Stomach (tissue), 19 donors: ENCODE data around the gene LCTL. TPM values are rescaled to one million over a fixed set of nuclear protein-coding genes. Genes with fewer than 3 reads are reported as not detected.

Source experiments
- DNase-seq, 2 donors: peaks; one replicate each; pipeline versions ENCODE4 v3.0.0 to v3.0.0-alpha.2; 2013 to 2019
- H3K27ac ChIP-seq, 5 donors: fragments of 200-600 bp in 4 of 5; sonication (generic) in 4 of 5; one replicate each; pipeline ENCODE4 v1.5.1; 2013 to 2019; ENCODE audit warnings: mild to moderate bottlenecking in 1 of 5, moderate library complexity in 1 of 5
- H3K27me3 ChIP-seq, 3 donors: fragments of 200-600 bp; sonication (generic); one replicate each; pipeline ENCODE4 v1.5.1; 2017 to 2019; ENCODE audit warnings: mixed run types in 1 of 3
- H3K36me3 ChIP-seq, 4 donors: fragments of 200-600 bp; sonication (generic); 1 replicate in 3 of 4; 2 replicates in 1 of 4; pipeline ENCODE4 v1.5.1; 2016 to 2019
- H3K4me1 ChIP-seq, 4 donors: fragments of 200-600 bp; sonication (generic); one replicate each; pipeline ENCODE4 v1.5.1; 2016 to 2019
- H3K4me3 ChIP-seq, 4 donors: fragments of 200-600 bp; sonication (generic) in 3 of 4; one replicate each; pipeline ENCODE4 v1.5.1; 2016 to 2019; ENCODE audit warnings: mild to moderate bottlenecking in 1 of 4
- H3K9me3 ChIP-seq, 4 donors: fragments of 200-600 bp; sonication (generic); one replicate each; pipeline ENCODE4 v1.5.1; 2016 to 2019
- EP300 ChIP-seq: sonication (generic); formaldehyde crosslinking; IDR thresholded peaks from one replicate; pipeline ENCODE4 v1.6.1; 2017; ENCODE audit warnings: antibody characterized with exemption
- POLR2A ChIP-seq, 4 donors: fragments of 450-650 bp; IDR thresholded peaks; one replicate each; pipeline ENCODE4 v1.6.1; 2016; ENCODE audit warnings: antibody characterized with exemption in 4 of 4, control low read depth in 2 of 4, mild to moderate bottlenecking in 1 of 4, moderate library complexity in 1 of 4
- POLR2AphosphoS5 ChIP-seq, 3 donors: sonication (generic); formaldehyde crosslinking; IDR thresholded peaks; one replicate each; pipeline ENCODE4 v1.6.1; 2016; ENCODE audit warnings: antibody characterized with exemption in 3 of 3
- WGBS, 5 donors: extraction: QIAGEN DNeasy Blood & Tissue Kit in 3 of 5; methylation state at CpG; one replicate each; pipeline versions ENCODE4 v1.1.5 to v1.1.7; 2013 to 2018; 5-methylcytosine and 5-hydroxymethylcytosine counted together
- intact Hi-C: fragments of 100-400 bp; cut with DNase I; formaldehyde crosslinking; loops from one replicate; pipeline ENCODE4 v1.15.1; 2023; ENCODE audit warnings: low total_unique reads
- long read RNA-seq, 10 donors: transcript quantifications; one replicate each; lab custom pipeline, GENCODE V29; 2026
- polyA plus RNA-seq, 3 donors: library from polyadenylated mRNA; stranded (reverse); fragments of 200-250 nt; gene quantifications; one replicate each; pipeline ENCODE4 v1.2.3, GENCODE V29; 2013
- total RNA-seq, 5 donors: library from RNA; depleted of rRNA; stranded (reverse); fragments of >200 nt; gene quantifications; one replicate each; pipeline versions ENCODE4 v1.1.0 to v1.2.3, GENCODE V29; 2014 to 2016
- TF ChIP-seq, protein P1 (sequence below), 7 experiments: fragments of 450-650 bp in 4 of 7; fragments of 200-600 bp in 3 of 7; sonication (generic) in 3 of 7; IDR thresholded peaks; one replicate each; pipeline ENCODE4 v1.5.1; 2016 to 2019; ENCODE audit warnings: antibody characterized with exemption in 7 of 7, control low read depth in 2 of 7, mild to moderate bottlenecking in 1 of 7
- donor health status: healthy with polysubstance abuse.
- donor health status: Bipolar disorder and iron deficiency.
- donor health status: healthy.

LCTL gene
- total RNA-seq, result not detected
- not detected for polyA plus RNA-seq
- long read RNA-seq, donor 1, result 0 reads
- long read RNA-seq, donor 2, result 0 reads
- long read RNA-seq, donor 3, result 0 reads
- long read RNA-seq, donor 4, result 0 reads
- long read RNA-seq, donor 5, result 0 reads
- long read RNA-seq, donor 6, result 0 reads
- long read RNA-seq, donor 7, result 0 reads
- long read RNA-seq, donor 8, result 0 reads
- long read RNA-seq, donor 9, result 0 reads
- long read RNA-seq, donor 10, result 0 reads

- no peak within 1 kb of the TSS for H3K27ac ChIP-seq
- peaks cover 0 to 7% (median 3%) of the 10 kb centered on the region in 4 donors for H3K4me1 ChIP-seq
- H3K36me3 ChIP-seq, result no peaks in the 10 kb centered on the region
Observed at GRCh38 chr15:66565741-66566144, at the start of gene LCTL. TSS of gene LCTL (minus strand) at chr15:66565998. CDS start at chr15:66565365, 633 bp downstream.

GRCh38 chr15:66614951-66615760 lies 49.4 kb upstream of the LCTL start:
- no peak for TF ChIP-seq EP300
- TF ChIP-seq, protein P1, sequence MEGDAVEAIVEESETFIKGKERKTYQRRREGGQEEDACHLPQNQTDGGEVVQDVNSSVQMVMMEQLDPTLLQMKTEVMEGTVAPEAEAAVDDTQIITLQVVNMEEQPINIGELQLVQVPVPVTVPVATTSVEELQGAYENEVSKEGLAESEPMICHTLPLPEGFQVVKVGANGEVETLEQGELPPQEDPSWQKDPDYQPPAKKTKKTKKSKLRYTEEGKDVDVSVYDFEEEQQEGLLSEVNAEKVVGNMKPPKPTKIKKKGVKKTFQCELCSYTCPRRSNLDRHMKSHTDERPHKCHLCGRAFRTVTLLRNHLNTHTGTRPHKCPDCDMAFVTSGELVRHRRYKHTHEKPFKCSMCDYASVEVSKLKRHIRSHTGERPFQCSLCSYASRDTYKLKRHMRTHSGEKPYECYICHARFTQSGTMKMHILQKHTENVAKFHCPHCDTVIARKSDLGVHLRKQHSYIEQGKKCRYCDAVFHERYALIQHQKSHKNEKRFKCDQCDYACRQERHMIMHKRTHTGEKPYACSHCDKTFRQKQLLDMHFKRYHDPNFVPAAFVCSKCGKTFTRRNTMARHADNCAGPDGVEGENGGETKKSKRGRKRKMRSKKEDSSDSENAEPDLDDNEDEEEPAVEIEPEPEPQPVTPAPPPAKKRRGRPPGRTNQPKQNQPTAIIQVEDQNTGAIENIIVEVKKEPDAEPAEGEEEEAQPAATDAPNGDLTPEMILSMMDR (IDR thresholded peaks at IDR 0.05), result no peak
- no peak for TF ChIP-seq POLR2AphosphoS5 (IDR thresholded peaks at IDR 0.05)
- no peak for TF ChIP-seq POLR2A (IDR thresholded peaks at IDR 0.05)
- no peaks in the 10 kb centered on the region for H3K36me3 ChIP-seq
- H3K9me3 ChIP-seq, result no peaks in the 10 kb centered on the region
- no peaks in the 10 kb centered on the region for H3K27me3 ChIP-seq
- H3K27ac ChIP-seq, result no peak overlapping the region
- DNase-seq, result no peak
- 50 to 64% (median 60%) methylated on average over 8 of the region's 8 CpGs for WGBS, 5 donors
- intact Hi-C loops, result no loop called here
- H3K4me1 ChIP-seq, result peaks cover 28 to 70% (median 50%) of the 10 kb centered on the region in 4 donors
- H3K4me3 ChIP-seq, result no peak overlapping the region

More at GRCh38 chr15:66565741-66566144, at the start of gene LCTL:
- DNase-seq, result peak in 1 of 2 donors; percentile 68
- 37 to 51% (median 41%) methylated on average over 5 to 14 of the region's 14 CpGs for WGBS, 5 donors
- TF ChIP-seq, protein P1 (IDR thresholded peaks at IDR 0.05), result no peak
- TF ChIP-seq POLR2AphosphoS5 (IDR thresholded peaks at IDR 0.05), result no peak
- TF ChIP-seq EP300, result no peak
- intact Hi-C loops, result no loop called here
- no peaks in the 10 kb centered on the region for H3K9me3 ChIP-seq
- no peak within 1 kb of the TSS for H3K4me3 ChIP-seq
- no peaks in the 10 kb centered on the region for H3K27me3 ChIP-seq

DNA sequence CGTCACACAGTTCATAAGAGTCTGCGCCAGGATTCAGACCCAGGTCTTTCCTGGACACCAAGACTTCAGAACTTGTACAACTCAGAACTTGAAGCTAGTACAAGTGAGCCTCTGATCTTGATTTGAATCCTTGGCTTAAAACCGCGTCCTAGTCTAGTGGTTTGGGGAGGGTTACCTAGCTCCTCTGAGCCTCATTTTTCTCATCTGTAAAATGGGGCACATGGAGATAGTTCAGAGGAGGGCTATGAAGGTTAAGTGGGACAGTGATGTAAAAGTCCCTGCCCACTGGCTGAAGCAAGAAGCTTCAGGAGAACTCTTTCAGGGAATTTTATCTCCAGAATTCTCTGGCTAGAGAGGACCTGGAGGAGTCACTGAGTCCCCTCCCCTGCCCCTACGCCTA lies 48.7 kb upstream of the LCTL start:
- Histone ChIP-seq H3K36me3 (no peaks in the 10 kb centered on the region), H3K27ac (no peak overlapping the region), H3K4me3 (no peak overlapping the region), H3K4me1 (peaks cover 27 to 67% (median 47%) of the 10 kb centered on the region in 4 donors), H3K9me3 (no peaks in the 10 kb centered on the region), H3K27me3 (no peaks in the 10 kb centered on the region)
- WGBS, 5 donors, result 94 to 96% (median 94%) methylated on average over 5 of the region's 5 CpGs
- no peak for DNase-seq
- intact Hi-C loops, result no loop called here
- TF ChIP-seq POLR2AphosphoS5 (IDR thresholded peaks at IDR 0.05), result no peak
- TF ChIP-seq, protein P1 (IDR thresholded peaks at IDR 0.05), result no peak
- no peak for TF ChIP-seq POLR2A (IDR thresholded peaks at IDR 0.05)
- TF ChIP-seq EP300, result no peak

DNA sequence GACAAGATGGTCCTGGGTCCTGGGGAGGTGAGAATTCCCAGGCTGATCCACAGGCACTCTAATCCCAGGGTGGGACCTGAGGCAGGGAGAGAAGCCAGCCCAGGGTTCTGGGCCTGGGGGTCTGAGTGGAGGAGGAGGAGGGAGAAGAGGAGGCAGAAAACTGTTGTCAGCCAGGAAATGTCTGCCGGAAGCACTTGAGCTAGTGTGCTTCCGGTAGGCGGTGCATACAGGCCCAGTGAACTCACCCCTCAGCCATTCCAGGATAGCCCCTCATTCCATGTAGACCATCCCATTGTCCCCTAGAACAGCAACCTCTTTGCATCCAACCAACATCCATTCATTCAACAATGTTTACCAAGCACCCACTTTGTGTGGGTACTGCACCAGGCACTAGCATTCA lies 47.9 kb upstream of the LCTL start:
- Histone ChIP-seq H3K4me3 (no peak overlapping the region), H3K36me3 (no peaks in the 10 kb centered on the region), H3K4me1 (peaks cover 20 to 59% (median 40%) of the 10 kb centered on the region in 4 donors), H3K27me3 (no peaks in the 10 kb centered on the region), H3K27ac (no peak overlapping the region), H3K9me3 (no peaks in the 10 kb centered on the region)
- intact Hi-C loops, result no loop called here
- TF ChIP-seq EP300 (no peak), POLR2AphosphoS5 (IDR thresholded peaks at IDR 0.05) (no peak), POLR2A (IDR thresholded peaks at IDR 0.05) (no peak)
- TF ChIP-seq, protein P1 (IDR thresholded peaks at IDR 0.05), result no peak
- DNase-seq, result no peak
- 66 to 90% (median 87%) methylated on average over 3 of the region's 3 CpGs for WGBS, 5 donors
